Measurements from ENCODE around the gene RASGRP3.

DNA sequence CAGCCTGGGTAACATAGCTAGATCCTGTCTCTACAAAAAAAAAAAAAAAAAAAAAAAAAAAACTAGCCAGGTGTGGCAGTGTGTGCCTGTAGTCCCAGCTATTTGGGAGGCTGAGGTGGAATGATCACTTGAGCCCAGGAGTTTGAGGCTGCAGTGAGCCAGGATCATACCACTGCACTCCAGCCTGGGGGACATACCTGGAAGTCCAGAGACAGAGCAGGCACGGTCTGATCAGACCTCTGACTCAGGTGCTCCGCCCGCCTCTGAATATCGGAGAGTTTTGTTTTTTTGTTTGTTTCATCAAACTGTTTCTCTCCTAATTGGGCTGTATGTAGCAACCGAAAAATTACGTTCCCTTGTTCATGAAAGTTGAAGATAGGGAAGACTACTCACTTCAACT, 49.2 kb downstream of the RASGRP3 start:
- TF ChIP-seq POLR2A (IDR thresholded peaks at IDR 0.05): no peak
- TF ChIP-seq, protein P1, sequence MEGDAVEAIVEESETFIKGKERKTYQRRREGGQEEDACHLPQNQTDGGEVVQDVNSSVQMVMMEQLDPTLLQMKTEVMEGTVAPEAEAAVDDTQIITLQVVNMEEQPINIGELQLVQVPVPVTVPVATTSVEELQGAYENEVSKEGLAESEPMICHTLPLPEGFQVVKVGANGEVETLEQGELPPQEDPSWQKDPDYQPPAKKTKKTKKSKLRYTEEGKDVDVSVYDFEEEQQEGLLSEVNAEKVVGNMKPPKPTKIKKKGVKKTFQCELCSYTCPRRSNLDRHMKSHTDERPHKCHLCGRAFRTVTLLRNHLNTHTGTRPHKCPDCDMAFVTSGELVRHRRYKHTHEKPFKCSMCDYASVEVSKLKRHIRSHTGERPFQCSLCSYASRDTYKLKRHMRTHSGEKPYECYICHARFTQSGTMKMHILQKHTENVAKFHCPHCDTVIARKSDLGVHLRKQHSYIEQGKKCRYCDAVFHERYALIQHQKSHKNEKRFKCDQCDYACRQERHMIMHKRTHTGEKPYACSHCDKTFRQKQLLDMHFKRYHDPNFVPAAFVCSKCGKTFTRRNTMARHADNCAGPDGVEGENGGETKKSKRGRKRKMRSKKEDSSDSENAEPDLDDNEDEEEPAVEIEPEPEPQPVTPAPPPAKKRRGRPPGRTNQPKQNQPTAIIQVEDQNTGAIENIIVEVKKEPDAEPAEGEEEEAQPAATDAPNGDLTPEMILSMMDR (IDR thresholded peaks at IDR 0.05): no peak

Data from uterus (tissue), 2 donors.